ENCODE results near the gene C10orf67.

- TF ChIP-seq POLR2A (IDR thresholded peaks at IDR 0.05) = no peak
- TF ChIP-seq, protein P1, sequence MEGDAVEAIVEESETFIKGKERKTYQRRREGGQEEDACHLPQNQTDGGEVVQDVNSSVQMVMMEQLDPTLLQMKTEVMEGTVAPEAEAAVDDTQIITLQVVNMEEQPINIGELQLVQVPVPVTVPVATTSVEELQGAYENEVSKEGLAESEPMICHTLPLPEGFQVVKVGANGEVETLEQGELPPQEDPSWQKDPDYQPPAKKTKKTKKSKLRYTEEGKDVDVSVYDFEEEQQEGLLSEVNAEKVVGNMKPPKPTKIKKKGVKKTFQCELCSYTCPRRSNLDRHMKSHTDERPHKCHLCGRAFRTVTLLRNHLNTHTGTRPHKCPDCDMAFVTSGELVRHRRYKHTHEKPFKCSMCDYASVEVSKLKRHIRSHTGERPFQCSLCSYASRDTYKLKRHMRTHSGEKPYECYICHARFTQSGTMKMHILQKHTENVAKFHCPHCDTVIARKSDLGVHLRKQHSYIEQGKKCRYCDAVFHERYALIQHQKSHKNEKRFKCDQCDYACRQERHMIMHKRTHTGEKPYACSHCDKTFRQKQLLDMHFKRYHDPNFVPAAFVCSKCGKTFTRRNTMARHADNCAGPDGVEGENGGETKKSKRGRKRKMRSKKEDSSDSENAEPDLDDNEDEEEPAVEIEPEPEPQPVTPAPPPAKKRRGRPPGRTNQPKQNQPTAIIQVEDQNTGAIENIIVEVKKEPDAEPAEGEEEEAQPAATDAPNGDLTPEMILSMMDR (IDR thresholded peaks at IDR 0.05) = no peak
Measured at GRCh38 chr10:23193435-23194074, 151.0 kb downstream of the C10orf67 start.

Data from uterus (tissue), 2 donors.